Stimulated activated CD4-positive, alpha-beta T cell treated with anti-CD3 and anti-CD28 coated beads, TNF-alpha, amount 100 ng/mL, for 24 hours (primary cell): ENCODE measurements around the gene TTC34.
A peak's percentile ranks its signal among the peaks of the same experiment; 100 is the strongest.

ENCODE experiments used
- DNase-seq, 3 experiments: peaks; one replicate each; pipeline ENCODE4 v3.0.0-alpha.2; 2020; ENCODE audit warnings: low read depth in 3 of 3

TTC34 gene

DNA sequence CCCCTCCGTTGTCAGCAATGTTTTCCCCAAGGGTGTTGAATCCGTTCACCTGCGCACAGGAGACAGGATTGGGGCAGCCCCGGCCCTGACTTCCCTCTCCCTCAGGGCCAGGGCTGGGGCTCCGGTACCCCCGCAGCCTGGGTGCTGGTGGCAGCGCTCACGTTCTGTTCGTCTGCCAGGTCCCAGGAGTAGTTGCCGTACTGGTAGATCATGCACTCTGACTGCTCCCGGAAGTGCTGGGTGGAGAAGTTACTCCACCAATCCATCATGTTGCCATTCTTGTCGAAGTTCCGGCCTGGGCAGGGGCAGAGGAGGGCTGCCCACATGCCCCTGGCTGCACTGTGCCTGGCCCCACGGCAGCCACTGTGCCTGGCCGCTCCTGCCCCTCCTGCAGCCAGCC lies 208.8 kb downstream of the TTC34 start:
- DNase-seq = no peak

DNA sequence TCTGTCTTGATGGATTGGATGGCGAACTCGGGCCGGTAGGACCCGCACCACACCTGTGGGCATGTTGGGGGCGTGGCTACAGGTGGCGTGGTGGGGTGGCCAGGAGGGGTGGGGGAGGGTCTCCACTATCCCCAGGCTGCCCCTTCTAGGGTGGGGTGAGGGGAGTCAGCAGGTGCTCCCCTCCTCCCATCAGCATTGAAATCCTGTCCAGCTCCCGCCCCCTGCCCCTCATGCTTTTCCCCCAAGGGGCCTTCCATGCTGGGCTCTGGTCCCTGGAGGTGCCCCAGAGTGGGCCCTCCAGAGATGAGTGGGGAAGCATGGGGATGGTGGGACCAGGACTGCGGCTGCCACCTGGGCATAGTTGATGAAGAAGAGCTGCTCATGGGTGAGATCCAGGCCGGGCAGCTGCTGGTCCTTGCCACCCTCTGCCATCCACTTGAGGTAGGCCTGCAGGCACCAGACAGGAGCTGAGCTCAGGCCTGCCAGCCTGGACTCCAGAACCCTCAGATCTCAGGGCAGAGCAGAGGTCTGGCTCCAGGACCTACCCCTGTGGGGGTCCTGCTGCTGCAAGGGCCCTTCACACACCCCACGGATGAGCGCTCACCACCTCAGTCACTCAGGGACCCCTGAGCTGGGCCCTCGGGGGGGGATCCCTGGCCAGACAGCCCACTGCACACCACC lies 209.8 kb downstream of the TTC34 start:
- DNase-seq = no peak

DNA sequence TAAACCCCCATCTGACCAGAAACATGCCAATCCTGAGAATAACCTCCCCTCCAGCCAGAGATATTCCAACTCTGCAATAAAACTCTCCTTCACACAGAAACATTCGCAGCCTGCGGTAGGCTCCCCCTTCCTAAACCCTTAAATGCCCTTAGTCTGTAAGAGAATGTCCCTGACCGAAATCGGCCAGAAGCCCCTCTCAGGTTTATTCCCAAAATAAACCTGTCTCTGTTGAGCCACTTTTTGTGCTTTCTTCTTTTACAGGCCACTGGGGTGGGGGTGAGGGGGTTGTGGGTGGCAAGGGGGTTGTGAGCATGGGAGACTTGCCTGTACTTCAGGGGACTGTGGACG lies 210.3 kb downstream of the TTC34 start:
- no peak for DNase-seq

DNA sequence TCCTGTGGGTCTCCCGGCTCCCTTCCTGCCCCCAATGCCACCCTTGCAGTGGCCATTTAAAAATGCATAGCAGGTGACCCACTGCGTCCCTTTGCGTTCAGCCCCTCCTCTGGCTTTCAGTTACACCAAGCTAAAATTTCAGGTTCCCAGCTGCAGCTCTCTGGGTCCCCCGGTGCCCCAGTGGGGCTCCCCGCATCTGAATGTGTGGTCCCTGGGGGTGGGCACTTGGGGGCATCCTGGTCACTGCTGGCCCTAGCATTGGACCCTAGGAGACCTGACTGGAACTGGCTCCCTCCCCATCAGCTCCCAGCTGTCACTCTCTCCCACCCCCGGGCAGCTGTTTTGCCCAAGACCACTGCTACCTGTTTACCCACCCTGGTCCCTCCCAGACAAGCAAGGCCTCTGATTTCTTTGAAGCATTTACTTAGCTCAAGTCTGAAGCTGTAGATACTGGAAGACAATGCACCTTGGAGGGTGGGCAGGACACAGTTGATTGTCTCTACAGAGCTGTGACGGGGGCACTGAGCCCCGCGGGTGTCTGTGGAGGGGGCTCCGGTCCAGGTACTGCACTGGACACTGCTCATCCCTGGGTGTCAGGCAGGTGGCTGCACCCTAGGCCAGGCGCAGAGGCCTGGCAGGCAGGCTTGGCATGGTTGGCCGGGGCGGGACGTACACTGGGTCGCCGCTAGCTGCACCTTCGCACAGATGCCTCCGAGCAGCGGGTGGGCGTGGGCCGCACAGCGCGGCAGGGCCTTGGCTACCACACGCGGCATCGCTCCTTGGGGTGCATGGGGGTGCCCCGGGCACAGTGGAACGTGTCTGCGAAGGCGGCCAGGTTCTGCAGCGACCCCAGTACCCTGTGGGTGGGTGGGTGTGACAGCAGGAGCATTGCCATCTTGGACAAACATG lies 211.0 kb downstream of the TTC34 start:
- no peak for DNase-seq

DNA sequence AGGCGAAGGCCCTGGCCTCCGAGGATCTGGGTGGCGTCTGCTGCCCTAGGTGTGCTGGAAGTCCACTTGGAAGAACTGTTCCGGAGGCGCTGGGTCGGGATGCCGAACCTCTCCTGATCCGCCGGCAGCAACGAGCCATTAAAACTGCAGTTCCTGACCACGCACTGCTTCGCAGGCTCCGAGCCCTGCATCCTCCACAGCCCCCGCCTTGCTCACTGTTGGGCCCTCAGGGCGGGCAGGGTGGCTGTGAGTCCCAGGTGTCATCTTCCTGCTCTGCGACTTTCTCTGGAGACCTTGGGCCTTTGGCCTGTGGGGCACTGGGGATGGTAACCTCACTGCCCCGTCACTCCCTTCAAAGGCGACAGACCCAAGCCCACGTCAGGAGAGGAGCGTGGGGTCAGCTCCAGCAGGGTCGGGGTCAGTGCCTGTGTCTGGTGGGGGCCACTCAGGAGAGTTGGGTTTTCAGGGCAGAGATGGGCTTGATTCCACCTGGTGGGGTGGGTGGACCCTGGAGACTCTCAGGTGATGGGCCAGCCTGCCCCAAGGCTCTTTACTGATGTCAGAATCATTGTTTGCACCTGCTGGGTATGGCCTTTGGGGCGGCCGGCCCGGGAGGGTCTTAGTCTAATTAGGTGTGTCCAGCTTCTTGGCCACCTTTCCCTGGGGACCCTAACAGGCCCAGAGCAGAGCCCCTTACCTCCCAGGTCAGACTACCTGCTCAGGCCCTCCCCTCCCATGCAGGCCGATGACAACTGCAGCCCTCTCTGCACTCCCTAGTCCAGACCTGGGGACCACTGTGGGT lies 211.9 kb downstream of the TTC34 start:
- DNase-seq = no peak

DNA sequence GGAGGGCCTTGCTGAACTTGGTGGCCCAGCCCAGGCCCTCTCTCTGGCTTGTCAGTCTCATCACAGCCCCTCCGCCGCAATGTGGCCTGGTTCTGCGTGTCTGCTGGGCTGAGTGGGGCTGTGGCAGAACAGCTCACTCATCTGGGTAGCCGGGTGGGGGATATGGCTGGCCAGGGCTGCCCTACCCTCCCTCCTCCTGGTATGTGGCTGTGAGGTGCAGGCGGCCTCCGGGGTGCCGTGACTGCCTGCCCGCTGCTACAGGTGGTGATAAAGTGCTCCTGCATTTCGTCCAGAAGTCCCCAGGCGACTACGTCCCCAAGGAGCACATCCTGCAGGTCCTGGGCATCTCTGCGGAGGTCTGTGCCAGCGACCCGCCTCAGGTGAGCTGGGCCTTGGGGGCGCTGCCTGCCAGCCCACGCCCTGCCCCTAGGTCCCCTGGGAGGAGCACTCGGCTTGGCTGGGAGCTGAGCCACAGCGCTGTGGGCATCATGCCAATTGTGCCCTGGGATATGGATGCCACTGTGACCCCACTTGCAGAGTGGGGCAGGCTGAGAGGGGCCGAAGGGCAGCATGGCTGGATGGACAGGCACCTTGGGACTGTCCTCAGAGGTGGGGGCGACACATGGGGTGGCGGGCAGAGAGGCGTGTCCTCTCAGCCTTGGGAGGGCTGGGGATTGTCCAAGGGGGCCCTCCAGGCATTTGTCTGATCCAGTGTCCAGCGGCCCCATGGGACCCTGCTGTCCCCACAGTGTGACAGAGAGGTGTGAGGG lies 212.6 kb downstream of the TTC34 start:
- no peak for DNase-seq

DNA sequence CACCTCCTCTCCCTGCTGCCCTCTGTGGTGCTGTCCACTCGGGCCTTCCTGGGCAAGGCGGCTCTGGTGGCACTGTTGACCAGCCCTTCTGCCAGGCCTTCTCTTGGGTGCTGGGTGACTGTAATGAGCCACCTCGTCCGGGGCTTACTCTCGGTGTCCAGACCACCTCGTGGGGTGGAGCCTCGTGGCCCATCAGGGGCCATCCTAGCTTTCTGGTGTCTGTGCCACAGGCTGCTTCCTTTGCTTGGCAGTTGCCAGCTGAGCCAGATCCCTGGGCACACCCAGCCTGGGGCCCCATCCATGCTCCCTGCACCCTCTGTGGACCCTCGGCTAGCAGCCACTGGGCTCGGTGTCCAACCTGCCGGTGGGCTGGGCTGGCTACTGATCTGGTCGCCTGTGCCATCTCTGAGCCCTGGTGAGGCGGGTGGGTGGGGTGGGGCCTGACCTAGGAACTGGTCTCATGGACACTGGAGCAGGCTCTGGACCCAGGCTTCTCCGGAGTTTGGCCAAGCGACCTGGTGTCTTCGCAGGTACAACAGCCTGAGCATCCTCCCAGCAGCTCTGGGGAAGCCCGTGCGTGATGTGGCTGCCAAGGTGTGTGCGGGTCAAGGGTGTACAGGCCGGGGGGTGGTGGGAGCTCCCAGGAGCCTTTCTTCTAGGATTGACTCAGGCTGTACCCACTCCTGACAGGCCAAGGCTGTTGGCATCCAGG lies 213.5 kb downstream of the TTC34 start:
- DNase-seq = no peak

DNA sequence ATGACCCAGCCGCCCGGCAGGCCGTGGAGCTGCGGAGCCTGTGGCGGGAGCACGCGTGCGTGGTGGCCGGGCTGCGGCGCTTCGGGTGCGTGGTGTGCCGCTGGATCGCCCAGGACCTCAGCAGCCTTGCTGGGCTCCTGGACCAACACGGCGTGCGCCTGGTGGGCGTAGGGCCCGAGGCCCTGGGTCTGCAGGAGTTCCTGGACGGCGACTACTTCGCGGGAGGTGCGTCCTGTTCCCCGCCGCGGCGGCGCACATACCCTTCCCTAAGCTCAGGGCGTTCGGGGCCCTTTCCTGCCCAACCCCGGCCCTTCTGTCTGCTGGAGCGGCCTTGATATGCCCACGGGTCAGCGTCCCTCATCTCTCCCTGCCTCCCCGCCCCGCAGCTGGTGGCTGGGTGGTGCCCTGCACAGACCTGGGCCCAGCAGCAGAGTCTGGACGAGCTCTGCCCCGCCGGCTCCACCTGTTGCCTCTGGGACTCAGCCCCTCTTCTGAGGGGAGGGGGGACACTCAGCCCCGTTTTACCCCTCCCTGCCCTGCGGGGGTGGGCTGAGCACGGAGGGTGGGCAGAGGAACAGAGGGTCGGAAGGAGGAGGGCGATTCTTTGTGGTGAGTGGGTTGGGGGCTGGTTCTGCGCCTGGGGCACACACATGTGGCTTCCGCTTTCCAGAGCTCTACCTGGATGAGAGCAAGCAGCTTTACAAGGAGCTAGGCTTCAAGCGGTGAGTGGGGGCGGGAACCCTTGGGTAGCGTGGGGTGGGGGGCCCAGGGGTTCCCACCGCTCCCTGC lies 214.2 kb downstream of the TTC34 start:
- DNase-seq = peak in 1 of 3 experiments; percentile 12

DNA sequence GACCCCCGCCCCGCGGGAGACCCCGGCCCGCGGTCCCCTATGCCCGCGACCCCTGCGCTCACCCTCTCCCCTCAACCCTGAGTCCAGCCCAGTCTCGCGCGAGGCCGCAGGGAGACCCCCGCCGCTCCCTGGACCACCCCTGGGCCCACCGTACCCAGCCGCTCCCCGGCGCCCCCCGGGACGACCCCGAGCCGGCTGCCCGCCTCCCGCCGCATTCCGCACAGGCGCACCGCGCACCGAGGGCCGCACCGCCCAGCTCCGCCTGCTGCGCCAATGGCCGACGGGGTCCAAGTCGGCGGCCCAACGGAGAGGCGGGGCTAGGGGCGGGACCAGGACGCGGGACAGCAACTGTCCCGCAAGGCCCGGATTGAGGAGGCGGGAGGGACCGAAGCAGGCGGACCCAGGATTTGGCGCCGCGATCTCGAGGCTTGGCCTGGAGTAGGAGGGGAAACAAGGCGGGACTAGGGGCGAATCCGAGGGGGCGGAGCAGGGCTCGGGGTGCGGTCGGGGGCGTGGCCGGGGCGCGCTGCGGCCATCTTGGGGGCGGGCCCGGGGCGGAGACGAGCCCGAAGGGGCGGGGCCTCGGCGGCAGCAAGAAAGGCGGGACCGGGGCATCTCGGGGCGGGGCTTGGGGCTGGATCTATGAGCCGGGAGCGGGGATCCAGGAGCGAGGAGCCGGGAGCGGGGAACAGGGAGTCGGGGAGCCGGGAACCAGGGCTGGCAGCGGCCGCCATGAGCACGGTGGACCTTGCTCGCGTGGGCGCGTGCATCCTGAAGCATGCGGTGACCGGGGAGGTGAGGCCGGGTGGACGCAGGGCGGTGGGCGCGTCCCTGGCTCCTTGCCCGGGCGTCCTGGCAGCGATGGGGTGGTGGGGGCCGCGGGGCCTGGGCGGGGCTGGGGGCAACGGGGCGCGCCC lies 215.1 kb downstream of the TTC34 start, which contains the start of gene PRXL2B:
Gene PRXL2B, plus strand, starts transcription at position 624 of the 917 bp plus-strand sequence. Its CDS starts 109 bp downstream, at position 733.
- peak; percentile 93 to 99 (median 97) for DNase-seq
